Ishikawa (cell line): ENCODE results near the gene DEDD2.

Source experiments
- EGR1 ChIP-seq: IDR thresholded peaks from 2 replicates; pipeline ENCODE4 v1.6.1; 2012
- EP300 ChIP-seq: IDR thresholded peaks from 2 replicates; pipeline ENCODE4 v1.6.1; 2012; ENCODE audit warnings: borderline replicate concordance
- NFIC ChIP-seq: IDR thresholded peaks from 2 replicates; pipeline ENCODE4 v1.6.1; 2012
- RAD21 ChIP-seq: IDR thresholded peaks from 2 replicates; pipeline ENCODE4 v1.6.1; 2012; ENCODE audit warnings: low read depth
- REST ChIP-seq: IDR thresholded peaks from 2 replicates; pipeline ENCODE4 v1.6.1; 2012; ENCODE audit warnings: low read depth, mild to moderate bottlenecking
- TAF1 ChIP-seq: IDR thresholded peaks from 2 replicates; pipeline ENCODE4 v1.6.1; 2012; ENCODE audit warnings: low read depth, mild to moderate bottlenecking
- TCF12 ChIP-seq: IDR thresholded peaks from 2 replicates; pipeline ENCODE4 v1.6.1; 2012; ENCODE audit warnings: low read depth
- USF1 ChIP-seq: IDR thresholded peaks from 2 replicates; pipeline ENCODE4 v1.6.1; 2012
- YY1 ChIP-seq: IDR thresholded peaks from 2 replicates; pipeline ENCODE4 v1.6.1; 2012; ENCODE audit warnings: low read depth
- ZBTB7A ChIP-seq: IDR thresholded peaks from 2 replicates; pipeline ENCODE4 v1.6.1; 2012; ENCODE audit warnings: low read depth

GRCh38 chr19:42204664-42205063 lies 12.8 kb downstream of the DEDD2 start:
- TF ChIP-seq TCF12 (no peak), TAF1 (no peak), EP300 (no peak), USF1 (no peak), REST (no peak), NFIC (no peak), YY1 (no peak), RAD21 (no peak), EGR1 (no peak), ZBTB7A (no peak)
